Right cardiac atrium (tissue), 5 donors: ENCODE measurements around the gene TSPAN7. TPM values are rescaled to one million over a fixed set of nuclear protein-coding genes. Genes with fewer than 3 reads are reported as not detected.
A peak's percentile ranks its signal among the peaks of the same experiment; 100 is the strongest.

Source experiments
- ATAC-seq, 2 donors: fragments of 200-7000 bp; cut with Tn5 transposase; one replicate each; pipeline versions ENCODE4 v1.8.0 to v1.9.1; 2020; ENCODE audit warnings: moderate library complexity in 2 of 2, mild to moderate bottlenecking in 1 of 2
- DNase-seq, 3 donors: peaks; one replicate each; pipeline ENCODE4 v3.0.0-alpha.2; 2020
- H3K27ac ChIP-seq: one replicate; pipeline ENCODE4 v1.5.1; 2013; ENCODE audit warnings: mild to moderate bottlenecking, low read length, control low read depth, moderate library complexity
- H3K27me3 ChIP-seq: one replicate; pipeline ENCODE4 v1.6.1; 2013; ENCODE audit not compliant: control insufficient read depth, insufficient read depth
- H3K4me1 ChIP-seq: one replicate; pipeline ENCODE4 v1.6.1; 2013; ENCODE audit warnings: low read length; ENCODE audit not compliant: control insufficient read depth, insufficient read depth
- H3K4me3 ChIP-seq: one replicate; pipeline ENCODE4 v1.5.1; 2013; ENCODE audit warnings: low read length, control low read depth
- H3K9me3 ChIP-seq: one replicate; pipeline ENCODE4 v1.6.1; 2013; ENCODE audit warnings: low read length; ENCODE audit not compliant: control insufficient read depth
- WGBS: extraction: QIAGEN DNeasy Blood & Tissue Kit; methylation state at CpG from one replicate; pipeline ENCODE4 v1.1.7; 2013; 5-methylcytosine and 5-hydroxymethylcytosine counted together
- intact Hi-C, 4 donors: fragments of 100-400 bp; cut with DNase I; formaldehyde crosslinking; loops; one replicate each; pipeline versions ENCODE4 v1.11.0 to v1.14.0; 2022 to 2023
- polyA plus RNA-seq: library from polyadenylated mRNA; stranded (reverse); fragments of 200-250 nt; gene quantifications from one replicate; pipeline ENCODE4 v1.2.3, GENCODE V29; 2013
- total RNA-seq, 4 donors: library from RNA; stranded (reverse); fragmentation: NEBNext Ultra II Directional; extraction: Animal tissue kit (Norgen Biotek cat#: 25700); gene quantifications; one replicate each; pipeline ENCODE4 v1.2.1, GENCODE V29; 2021
- donor health status: healthy with polysubstance abuse.
- donor health status: DM: no; HTN: yes; CAD: no.
- donor health status: DM: no; HTN: no; CAD: no.
- donor health status: DM: no; HTN: yes; CAD: no; lungs with severe emphysema.
- donor health status: DM: yes; HTN: yes; CAD: no.

The TSPAN7 gene
- total and polyA plus RNA-seq, 5 donors = 113 to 196 (median 127) TPM

GRCh38 chrX:38661561-38661960 lies 100.2 kb downstream of the TSPAN7 start:
- WGBS = 93% methylated on average over 5 of the region's 5 CpGs
- no peaks in the 10 kb centered on the region for H3K4me1 ChIP-seq
- no peak for DNase-seq
- H3K27me3 ChIP-seq = no peaks in the 10 kb centered on the region
- no peaks in the 10 kb centered on the region for H3K9me3 ChIP-seq
- ATAC-seq = no peak
- no peak overlapping the region for H3K27ac ChIP-seq
- H3K4me3 ChIP-seq = no peak overlapping the region
- intact Hi-C loops = no loop called here

DNA sequence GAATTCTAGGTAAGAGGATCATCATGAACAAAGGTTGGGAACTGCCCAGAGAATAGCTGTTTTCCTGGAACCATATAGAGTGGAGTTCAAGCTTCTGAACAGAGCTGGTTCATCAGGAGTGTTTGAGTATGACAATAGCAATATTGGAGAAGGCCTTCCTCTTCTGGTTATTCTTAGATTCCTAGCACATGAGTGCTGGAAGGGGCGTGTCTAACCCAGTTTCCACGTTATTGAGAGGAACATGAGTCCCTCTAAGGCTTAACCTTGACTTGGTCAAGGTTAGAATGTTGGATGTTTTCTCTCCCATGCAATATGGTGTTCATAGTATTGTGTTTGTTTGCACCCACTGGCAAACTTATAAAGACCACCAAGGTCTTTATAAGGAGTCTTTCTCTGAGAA lies 101.3 kb downstream of the TSPAN7 start:
- Histone ChIP-seq H3K27ac (no peak overlapping the region), H3K9me3 (no peaks in the 10 kb centered on the region), H3K27me3 (no peaks in the 10 kb centered on the region), H3K4me1 (no peaks in the 10 kb centered on the region), H3K4me3 (no peak overlapping the region)
- 37% methylated on average over 2 of the region's 2 CpGs for WGBS
- ATAC-seq = no peak
- no peak for DNase-seq
- intact Hi-C loops = no loop called here

DNA sequence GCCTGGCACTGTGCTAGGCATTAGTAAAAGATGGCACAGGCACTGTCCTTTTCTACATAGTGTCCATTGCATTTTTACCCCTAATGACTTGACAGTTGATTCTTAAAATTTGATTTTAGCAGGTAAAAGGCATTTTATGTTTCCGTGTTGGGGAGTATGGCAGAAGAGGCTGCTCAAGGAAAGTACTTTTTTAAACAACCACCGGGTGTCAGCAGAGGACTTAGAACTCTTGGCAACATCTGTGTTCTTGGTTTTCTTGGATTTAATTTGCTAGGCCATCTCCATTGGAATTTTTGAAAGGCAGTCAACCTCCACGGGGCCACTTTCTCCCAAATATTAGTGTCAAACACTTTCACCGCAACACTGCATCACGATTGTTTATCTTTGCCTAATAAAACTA lies 102.9 kb downstream of the TSPAN7 start:
- Histone ChIP-seq H3K4me3 (no peak overlapping the region), H3K9me3 (no peaks in the 10 kb centered on the region), H3K27ac (no peak overlapping the region), H3K27me3 (no peaks in the 10 kb centered on the region), H3K4me1 (no peaks in the 10 kb centered on the region)
- DNase-seq (no peak), ATAC-seq (peak in 1 of 2 donors; percentile 64)
- intact Hi-C loops = no loop called here
- 22% methylated on average over 5 of the region's 5 CpGs for WGBS

DNA sequence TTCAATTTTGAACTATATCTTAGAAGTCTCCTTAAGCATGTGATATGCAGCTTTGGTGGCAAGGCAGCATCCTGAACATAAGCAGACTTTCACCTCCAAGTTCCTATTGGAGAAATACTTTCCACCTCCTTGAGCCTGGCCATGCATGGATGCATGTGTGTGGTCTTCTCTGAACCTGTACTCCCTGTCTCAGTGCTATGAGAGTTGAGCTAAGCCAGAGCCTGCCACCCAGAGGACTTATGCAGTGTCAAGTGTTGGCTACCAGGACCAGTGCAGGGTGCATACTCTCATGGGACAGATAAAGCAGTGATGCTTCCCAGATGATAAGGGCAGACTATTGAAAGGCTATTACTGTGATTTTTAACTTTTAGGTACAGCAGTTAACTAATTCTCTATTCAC lies 105.6 kb downstream of the TSPAN7 start:
- no peak overlapping the region for H3K4me3 ChIP-seq
- no peak overlapping the region for H3K27ac ChIP-seq
- H3K9me3 ChIP-seq = no peaks in the 10 kb centered on the region
- DNase-seq (no peak), ATAC-seq (no peak)
- H3K4me1 ChIP-seq = no peaks in the 10 kb centered on the region
- H3K27me3 ChIP-seq = no peaks in the 10 kb centered on the region
- intact Hi-C loops = no loop called here

GRCh38 chrX:38668771-38669170 lies 107.4 kb downstream of the TSPAN7 start:
- no peak for ATAC-seq
- WGBS = 100% methylated on average over 1 of the region's 1 CpG

DNA sequence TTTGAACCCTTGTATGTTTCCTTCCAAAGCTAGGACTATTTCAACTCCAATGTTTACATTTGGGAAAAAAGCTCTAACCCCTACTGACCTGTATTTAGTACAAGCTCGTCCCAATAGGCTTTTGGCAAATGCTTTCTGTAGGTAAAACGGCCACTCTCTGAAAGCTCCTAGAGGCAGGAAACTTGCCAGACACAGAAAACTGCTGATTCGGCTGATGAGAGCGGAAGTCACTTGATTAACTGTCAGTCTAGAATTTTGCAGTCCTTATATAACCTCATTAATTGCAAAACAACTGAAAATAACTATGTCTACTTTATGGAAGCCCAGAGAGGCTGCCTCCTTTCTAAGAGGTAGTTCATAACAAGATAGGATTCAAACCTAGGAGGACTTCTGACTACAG lies 108.1 kb downstream of the TSPAN7 start:
- DNase-seq = no peak
- ATAC-seq = no peak
- Histone ChIP-seq H3K4me3 (no peak overlapping the region), H3K4me1 (no peaks in the 10 kb centered on the region), H3K9me3 (no peaks in the 10 kb centered on the region), H3K27me3 (no peaks in the 10 kb centered on the region), H3K27ac (no peak overlapping the region)
- intact Hi-C loops = no loop called here
- 39% methylated on average over 4 of the region's 4 CpGs for WGBS

More at GRCh38 chrX:38668771-38669170, 107.4 kb downstream of the TSPAN7 start:
- DNase-seq = no peak
- intact Hi-C loops = no loop called here
- H3K27me3 ChIP-seq = no peaks in the 10 kb centered on the region
- H3K4me3 ChIP-seq = no peak overlapping the region
- no peak overlapping the region for H3K27ac ChIP-seq
- no peaks in the 10 kb centered on the region for H3K9me3 ChIP-seq
- H3K4me1 ChIP-seq = no peaks in the 10 kb centered on the region

DNA sequence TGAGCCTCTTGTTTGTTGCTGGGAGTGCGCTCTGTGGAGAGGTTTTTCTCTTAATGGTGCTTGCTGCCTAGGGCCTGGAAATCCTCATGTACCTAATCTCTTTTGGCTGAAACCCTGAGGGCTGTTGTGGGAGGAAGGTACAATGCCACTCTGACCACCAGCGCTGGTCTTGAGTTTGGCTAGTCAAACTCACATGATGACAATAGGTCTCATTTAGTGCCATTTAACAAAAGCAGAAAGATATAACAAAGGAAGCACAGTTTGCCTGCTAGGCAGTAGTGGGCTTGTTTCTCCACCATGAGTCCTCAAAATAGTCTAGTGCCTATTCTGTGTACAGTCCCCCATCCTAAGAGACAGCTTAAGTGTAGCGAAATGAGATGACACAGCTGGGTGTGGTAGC lies 111.3 kb downstream of the TSPAN7 start:
- ATAC-seq = no peak

GRCh38 chrX:38675856-38676255 lies 114.5 kb downstream of the TSPAN7 start:
- H3K27ac ChIP-seq = no peak overlapping the region
- no peaks in the 10 kb centered on the region for H3K9me3 ChIP-seq
- no peak for ATAC-seq
- no peaks in the 10 kb centered on the region for H3K4me1 ChIP-seq
- intact Hi-C loops = no loop called here
- H3K4me3 ChIP-seq = no peak overlapping the region
- no peaks in the 10 kb centered on the region for H3K27me3 ChIP-seq
- DNase-seq = no peak
- 89% methylated on average over 3 of the region's 3 CpGs for WGBS

More for the DNA sequence above, 111.3 kb downstream of the TSPAN7 start:
- Histone ChIP-seq H3K4me1 (no peaks in the 10 kb centered on the region), H3K27ac (no peak overlapping the region), H3K9me3 (no peaks in the 10 kb centered on the region), H3K4me3 (no peak overlapping the region), H3K27me3 (no peaks in the 10 kb centered on the region)
- WGBS = 97% methylated on average over 3 of the region's 3 CpGs
- no peak for DNase-seq
- intact Hi-C loops = no loop called here

GRCh38 chrX:38678183-38678582 lies 116.8 kb downstream of the TSPAN7 start:
- Histone ChIP-seq H3K9me3 (no peaks in the 10 kb centered on the region), H3K27me3 (no peaks in the 10 kb centered on the region), H3K4me3 (no peak overlapping the region), H3K27ac (no peak overlapping the region), H3K4me1 (no peaks in the 10 kb centered on the region)
- ATAC-seq (no peak), DNase-seq (no peak)
- intact Hi-C loops = no loop called here
- 76% methylated on average over 4 of the region's 4 CpGs for WGBS

GRCh38 chrX:38678821-38679220 lies 117.5 kb downstream of the TSPAN7 start:
- Histone ChIP-seq H3K27ac (no peak overlapping the region), H3K27me3 (no peaks in the 10 kb centered on the region), H3K9me3 (no peaks in the 10 kb centered on the region), H3K4me3 (no peak overlapping the region), H3K4me1 (no peaks in the 10 kb centered on the region)
- DNase-seq (no peak), ATAC-seq (no peak)
- WGBS = 83% methylated on average over 2 of the region's 2 CpGs
- intact Hi-C loops = no loop called here

DNA sequence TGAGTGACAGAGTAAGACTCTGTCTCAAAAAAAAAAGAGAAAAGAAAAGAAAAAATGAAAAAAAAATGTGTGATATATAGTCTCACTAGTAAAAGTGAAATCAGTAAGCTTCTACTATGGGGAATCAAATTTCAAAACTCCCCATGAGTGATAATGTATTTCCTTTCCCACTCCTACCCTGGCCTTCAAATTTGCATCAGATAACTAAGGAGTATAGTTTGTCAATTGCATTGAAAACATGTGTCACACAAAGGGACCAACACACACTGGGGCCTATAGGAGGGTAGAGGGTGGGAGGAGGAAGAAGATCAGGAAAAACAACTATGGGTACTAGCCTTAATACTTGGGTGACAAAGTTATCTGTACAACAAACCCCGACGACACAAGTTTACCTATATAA lies 118.4 kb downstream of the TSPAN7 start:
- intact Hi-C loops = no loop called here
- Histone ChIP-seq H3K27me3 (no peaks in the 10 kb centered on the region), H3K9me3 (no peaks in the 10 kb centered on the region), H3K4me1 (no peaks in the 10 kb centered on the region), H3K27ac (no peak overlapping the region), H3K4me3 (no peak overlapping the region)
- WGBS = 83% methylated on average over 2 of the region's 2 CpGs
- DNase-seq = no peak
- no peak for ATAC-seq

DNA sequence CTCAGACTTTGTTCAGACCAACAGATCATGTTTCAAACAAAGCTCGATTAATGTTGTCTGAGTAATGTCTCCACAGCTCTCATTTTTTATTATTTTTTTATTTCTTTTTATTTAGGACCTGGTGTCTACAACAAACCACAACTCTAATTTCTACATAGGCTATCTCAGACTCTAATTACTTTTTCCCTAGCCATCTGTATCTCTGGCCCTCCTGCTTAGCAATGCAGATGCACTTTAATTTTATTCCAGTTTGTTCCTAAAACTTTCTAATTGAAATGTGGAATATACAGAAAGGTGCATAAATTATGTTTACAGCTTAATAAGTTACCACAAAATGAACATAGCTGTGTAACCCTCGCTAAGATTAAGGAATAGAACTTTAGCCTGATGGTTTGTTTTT lies 120.8 kb downstream of the TSPAN7 start:
- no peak overlapping the region for H3K4me3 ChIP-seq
- no peak overlapping the region for H3K27ac ChIP-seq
- ATAC-seq (no peak), DNase-seq (no peak)
- no peaks in the 10 kb centered on the region for H3K4me1 ChIP-seq
- 64% methylated on average over 2 of the region's 2 CpGs for WGBS
- no peaks in the 10 kb centered on the region for H3K27me3 ChIP-seq
- intact Hi-C loops = no loop called here
- H3K9me3 ChIP-seq = no peaks in the 10 kb centered on the region
